HG03432 (cell line): Measurements from ENCODE around the gene PARL.

Experiments used
- ATAC-seq: cut with Tn5 transposase; IDR thresholded peaks from one replicate; pipeline ENCODE4 v1.9.1; 2021; ENCODE audit warnings: mild to moderate bottlenecking, moderate library complexity; ENCODE audit not compliant: unreplicated experiment

PARL gene

DNA sequence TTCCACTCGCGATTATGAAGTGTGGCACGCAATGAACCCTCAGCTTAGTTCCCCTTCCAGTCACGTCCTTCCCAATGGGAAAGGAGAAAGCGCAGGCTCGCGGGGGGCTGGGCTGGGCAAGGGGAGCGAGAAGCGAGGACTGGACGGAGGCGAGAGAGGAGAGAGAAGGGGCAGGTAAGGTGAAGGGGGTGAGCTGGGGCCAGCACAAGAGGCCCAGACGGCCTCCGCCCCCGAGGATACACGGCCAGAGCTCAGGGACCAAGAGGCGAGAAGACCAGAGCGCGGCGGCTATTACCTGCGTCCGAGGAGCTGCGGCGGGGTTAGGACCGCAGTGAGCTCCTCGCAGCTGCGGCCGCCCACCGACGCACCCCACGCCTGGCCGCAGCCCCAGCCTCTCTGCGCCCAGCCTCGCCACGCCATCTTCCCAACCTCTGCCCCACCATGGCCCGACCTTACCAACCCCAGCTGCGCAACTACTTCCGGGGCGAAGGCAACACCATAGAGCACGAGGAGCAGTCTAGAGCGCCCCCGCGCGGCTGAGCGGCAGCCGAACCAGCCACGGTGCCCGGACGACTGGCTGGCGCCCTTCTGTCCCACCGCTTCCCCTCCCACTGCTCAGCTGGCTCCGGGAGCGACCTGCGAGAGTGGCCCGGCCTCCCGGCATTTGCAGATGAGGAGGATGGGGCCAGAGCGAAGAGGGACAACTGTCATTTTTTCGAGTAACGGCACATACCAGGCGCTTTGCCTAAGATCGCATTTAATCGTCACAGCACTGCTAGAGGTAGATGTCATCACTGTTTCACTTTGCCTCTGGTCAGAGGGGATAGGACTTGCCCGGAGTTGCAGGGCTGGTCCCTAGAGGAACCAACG lies at the start of gene PARL:
PARL (minus strand) TSS at position 454 of the 870 bp plus-strand sequence; CDS start at position 420, 34 bp downstream.
- ATAC-seq = peak; percentile 100

GRCh38 chr3:183933160-183933559 lies 48.5 kb upstream of the PARL start:
- no peak for ATAC-seq

GRCh38 chr3:183931881-183932280 lies 47.2 kb upstream of the PARL start:
- no peak for ATAC-seq

DNA sequence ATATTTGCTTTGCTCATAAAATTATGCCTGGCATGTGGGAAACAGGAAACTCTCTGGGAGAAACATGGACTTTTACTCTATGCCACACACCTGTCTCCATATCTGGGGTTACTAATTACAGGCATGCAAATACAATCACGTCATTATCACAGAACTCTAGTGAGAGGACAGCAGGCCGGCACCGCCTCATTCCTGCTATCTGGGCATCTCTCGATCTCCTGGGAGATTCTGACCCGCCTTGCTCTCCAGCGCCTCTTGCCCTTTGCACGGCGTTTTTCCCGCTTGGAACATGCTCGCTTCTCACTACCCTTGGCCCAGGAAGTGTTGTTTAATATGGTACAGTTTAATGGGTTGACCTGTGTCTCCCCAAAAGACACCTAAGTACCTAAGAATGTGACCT lies 45.4 kb upstream of the PARL start:
- ATAC-seq = no peak

DNA sequence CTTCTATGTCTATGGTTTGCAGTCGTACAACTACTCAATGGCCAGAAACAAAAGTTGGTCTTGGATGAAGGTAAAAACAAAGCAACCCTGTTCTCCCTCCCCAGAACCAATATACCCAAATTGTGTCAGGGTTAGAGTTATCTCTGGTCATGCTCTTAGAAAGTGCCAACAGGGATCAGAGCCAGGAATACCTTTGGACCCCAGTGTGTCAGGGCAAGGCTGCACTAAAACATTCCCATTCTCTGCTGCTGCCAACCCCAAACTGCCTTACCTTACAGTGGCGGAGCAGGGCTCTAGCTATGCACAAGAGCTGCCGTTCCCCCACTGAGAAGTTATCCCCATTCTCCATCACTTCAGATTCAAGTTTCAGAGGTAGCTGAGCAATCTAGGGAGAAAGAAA lies 42.4 kb upstream of the PARL start:
- no peak for ATAC-seq

DNA sequence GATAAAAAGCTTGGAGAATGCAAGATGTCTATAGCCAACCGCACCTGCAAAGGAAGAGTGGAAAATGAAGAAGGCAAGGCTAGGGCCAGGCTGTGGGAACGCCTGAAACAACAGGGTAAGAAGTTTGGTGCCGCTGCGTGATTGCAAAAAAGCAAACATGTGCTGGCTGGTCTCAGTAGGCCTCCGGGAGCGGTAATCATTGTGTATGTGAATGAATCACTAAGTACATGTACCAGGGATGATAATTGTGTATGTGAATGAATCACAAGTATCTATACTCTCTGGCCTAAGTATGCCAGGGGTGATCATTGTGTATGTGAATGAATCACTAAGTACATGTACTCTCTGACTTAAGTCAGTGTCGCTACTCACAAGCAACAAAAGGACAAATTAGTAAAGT lies 40.3 kb upstream of the PARL start:
- no peak for ATAC-seq

GRCh38 chr3:183924543-183924942 lies 39.9 kb upstream of the PARL start:
- no peak for ATAC-seq

GRCh38 chr3:183922421-183922820 lies 37.7 kb upstream of the PARL start:
- ATAC-seq = no peak

DNA sequence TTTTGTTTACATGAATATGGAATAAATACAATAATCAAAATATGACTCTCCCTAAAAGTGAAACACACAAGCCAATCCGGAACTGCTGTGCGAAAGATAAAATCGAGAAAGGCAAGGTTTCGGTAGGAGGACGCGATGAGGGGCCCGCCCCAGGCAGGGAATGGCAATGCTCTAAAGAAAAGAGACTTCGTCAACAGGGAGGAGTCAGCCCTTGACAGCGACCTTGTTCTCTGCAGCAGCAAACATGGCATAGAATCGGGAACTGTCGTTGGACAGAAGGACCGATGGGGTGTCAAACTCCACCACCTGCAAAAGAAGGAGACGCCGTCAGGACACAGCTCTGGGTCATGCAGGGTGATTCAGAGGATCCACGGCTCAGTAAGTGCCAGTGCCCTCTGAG lies 36.4 kb upstream of the PARL start:
- ATAC-seq = no peak

DNA sequence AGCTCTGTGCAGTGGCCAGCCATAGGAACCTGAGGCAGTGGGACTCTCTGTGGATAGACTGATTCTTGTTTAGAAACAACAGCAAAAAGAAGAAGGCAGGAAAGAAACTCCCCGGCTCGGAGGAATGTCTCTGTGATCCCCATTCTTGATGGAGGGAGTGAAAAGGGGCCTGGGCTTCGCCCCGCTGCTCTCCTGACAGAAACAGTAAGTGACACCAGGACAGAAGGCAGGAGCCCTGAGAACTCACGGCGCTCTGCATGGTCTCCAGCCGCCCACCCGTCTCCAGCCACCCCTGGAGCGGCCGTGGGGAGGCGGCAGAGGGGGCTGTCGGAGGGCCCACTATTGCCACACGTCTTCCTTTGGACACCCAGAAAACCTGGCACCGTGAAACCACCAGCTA lies 35.7 kb upstream of the PARL start:
- ATAC-seq = no peak

- ATAC-seq = no peak
Observed at GRCh38 chr3:183918178-183918577, 33.5 kb upstream of the PARL start.

DNA sequence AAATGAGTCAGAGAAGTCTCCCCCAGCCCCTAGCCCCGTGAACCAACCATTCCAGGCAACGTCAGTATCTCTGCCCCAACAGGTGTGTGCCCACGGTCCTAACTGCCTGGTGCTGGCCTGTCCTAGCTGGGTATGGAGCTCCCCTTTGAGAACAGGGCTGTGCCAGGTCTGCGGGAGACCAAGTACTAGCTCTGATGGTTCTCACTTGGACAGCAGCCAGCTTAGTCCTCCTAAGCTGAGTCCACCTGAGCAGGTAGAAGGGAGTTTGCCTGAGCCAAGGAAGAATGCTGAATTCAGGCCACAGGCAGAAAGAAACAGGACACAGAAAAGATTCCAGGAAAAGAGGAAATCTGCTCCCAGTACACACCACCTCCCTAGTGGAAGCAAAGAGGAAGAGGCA lies 33.1 kb upstream of the PARL start:
- no peak for ATAC-seq

- no peak for ATAC-seq
Observed at GRCh38 chr3:183914856-183915255, 30.2 kb upstream of the PARL start.

DNA sequence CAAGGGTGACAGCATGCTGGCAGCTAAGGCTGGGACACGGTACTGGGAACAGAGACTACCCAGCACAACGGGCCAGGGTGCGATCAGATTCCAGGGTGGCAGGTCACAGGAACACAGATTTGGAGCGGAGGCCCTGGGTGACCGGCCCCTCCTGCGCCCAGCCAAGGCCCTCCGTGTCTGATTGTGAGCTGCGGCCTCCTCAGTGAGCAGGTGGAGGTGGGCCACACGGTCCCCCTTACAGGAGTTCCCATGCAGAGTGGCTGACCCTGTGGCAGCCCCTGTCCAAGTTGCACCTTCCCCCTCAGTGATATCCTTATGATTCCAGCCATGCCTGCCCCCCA lies 28.9 kb upstream of the PARL start:
- ATAC-seq = no peak

- ATAC-seq = no peak
Observed at GRCh38 chr3:183912895-183913579, 28.4 kb upstream of the PARL start.

DNA sequence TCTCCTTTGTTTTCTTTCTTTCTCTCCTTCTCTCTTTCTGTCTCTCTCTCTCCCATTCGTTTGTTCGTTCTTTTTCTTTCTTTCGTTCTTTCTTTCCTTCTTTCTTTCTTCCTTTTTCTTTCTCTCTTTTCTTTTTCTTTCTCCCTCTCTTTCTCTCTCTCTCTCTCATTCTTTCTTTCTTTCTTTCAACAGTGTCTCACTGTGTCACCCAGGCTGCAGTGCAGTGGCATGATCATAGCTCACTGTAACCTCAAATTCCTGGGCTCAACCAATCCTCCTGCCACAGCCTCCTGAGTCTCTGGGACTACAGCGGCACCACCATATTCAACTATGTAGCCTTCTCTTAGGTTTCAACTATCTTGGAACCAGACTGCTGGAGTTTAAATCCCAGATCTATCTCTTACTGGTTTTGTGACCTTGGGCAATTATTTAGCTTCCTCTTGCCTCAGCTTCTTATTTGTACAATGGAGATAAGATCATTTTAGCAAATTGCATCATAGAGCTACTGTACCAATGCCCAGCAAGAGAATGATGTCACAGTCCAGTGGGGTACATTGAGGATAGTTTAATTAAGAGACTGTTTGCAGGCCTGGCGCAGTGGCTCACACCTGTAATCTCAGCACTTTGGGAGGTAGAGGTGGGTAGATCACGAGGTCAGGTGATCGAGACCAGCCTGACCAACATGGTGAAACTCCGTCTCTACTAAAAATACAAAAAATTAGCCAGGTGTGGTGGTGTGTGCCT lies 27.3 kb upstream of the PARL start:
- no peak for ATAC-seq

DNA sequence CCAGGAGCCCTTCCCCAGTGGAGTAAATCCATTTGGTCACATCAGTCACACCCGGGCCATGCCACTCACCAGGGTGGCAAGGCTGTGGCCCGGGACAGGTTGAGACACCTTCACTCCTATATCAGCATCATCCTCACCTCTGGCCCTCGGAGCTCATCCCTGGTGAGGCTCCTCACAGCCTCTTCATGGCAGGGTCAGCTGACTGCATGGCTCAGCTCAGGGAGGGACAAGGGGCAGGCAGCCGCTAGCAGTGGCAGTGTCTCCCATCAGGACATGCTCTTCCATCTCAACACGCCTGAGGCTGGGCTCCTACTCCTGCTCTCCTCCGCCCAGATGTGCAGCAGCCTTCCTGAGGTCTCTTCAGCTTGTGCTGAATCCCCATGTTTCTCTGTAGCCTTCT lies 26.4 kb upstream of the PARL start:
- no peak for ATAC-seq

- no peak for ATAC-seq
Observed at GRCh38 chr3:183909030-183909600, 24.4 kb upstream of the PARL start.

GRCh38 chr3:183907911-183908331 lies 23.2 kb upstream of the PARL start:
- no peak for ATAC-seq

DNA sequence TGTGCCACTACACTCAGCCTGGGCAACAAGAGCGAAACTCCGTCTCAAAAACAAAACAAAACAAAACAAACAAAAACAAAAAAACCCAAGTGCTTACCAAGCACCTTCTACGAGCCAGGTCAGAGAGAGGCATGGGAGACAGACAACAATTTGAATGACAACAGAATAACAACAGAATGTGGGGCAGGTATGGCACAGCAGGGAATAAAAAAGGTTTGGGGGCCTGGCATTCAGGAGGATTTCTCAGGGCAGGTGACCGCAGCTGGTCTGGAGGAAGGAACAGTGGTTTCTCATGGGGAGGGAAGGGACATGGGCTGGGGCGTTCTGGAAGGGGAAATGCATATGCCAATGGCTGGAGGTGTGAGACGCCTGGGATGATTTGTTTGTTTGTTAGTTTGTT lies 22.5 kb upstream of the PARL start:
- no peak for ATAC-seq

GRCh38 chr3:183906234-183906921 lies 21.7 kb upstream of the PARL start:
- ATAC-seq = no peak
